SK-N-SH (cell line): ENCODE results near the gene CNEP1R1. TPM values are rescaled to one million over a fixed set of nuclear protein-coding genes. Genes with fewer than 3 reads are reported as not detected.

Experiments used
- CTCF ChIA-PET: fragments of 300-600, 350-600 bp; formaldehyde crosslinking; extraction: SDS; loops from one replicate; lab custom pipeline; 2021; lab: Yijun Ruan, JAX
- POLR2A ChIA-PET: fragments of 350-600 bp; sonication (Branson Sonifier 250); formaldehyde crosslinking; extraction: SDS; loops from one replicate; lab custom pipeline; 2020; ENCODE audit warnings: antibody characterized with exemption, inconsistent platforms; lab: Yijun Ruan, JAX
- DNase-seq: peaks from one replicate; pipeline ENCODE4 v3.0.0; 2012
- H2AFZ ChIP-seq: fragments of 200-600 bp; sonication (generic); 2 replicates; pipeline ENCODE4 v1.8.1; 2016; ENCODE audit warnings: antibody characterized with exemption, mild to moderate bottlenecking, low read depth
- H3F3A ChIP-seq: fragments of 200-600 bp; sonication (generic); replicated peaks from 2 replicates; pipeline ENCODE3; 2016; ENCODE audit warnings: antibody characterized with exemption, mild to moderate bottlenecking; ENCODE audit not compliant: insufficient read depth
- H3K27ac ChIP-seq, 2 experiments: fragments of 200-500 bp in 1 of 2; fragments of 200-600 bp in 1 of 2; sonication (Bioruptor generic) in 1 of 2; sonication (generic), shearing (Covaris generic) in 1 of 2; 2 replicates each; pipeline versions ENCODE4 v1.5.1 to v1.6.1; 2014 to 2016; ENCODE audit warnings: low read depth in 2 of 2, inconsistent platforms in 1 of 2, low read length in 1 of 2, mild to moderate bottlenecking in 1 of 2, mixed read lengths in 1 of 2
- H3K27me3 ChIP-seq: fragments of 200-600 bp; sonication (generic), shearing (Covaris generic); 2 replicates; pipeline ENCODE4 v1.6.1; 2016; ENCODE audit warnings: mixed run types; ENCODE audit not compliant: insufficient read depth
- H3K36me3 ChIP-seq, 2 experiments: fragments of 200-500 bp in 1 of 2; fragments of 200-600 bp in 1 of 2; sonication (Bioruptor generic) in 1 of 2; sonication (generic) in 1 of 2; replicated peaks in 1 of 2; 2 replicates each; pipeline versions ENCODE3 to v1.5.1; 2014 to 2016; ENCODE audit warnings: low read length in 1 of 2, mild to moderate bottlenecking in 1 of 2; ENCODE audit not compliant: insufficient read depth in 2 of 2, control insufficient read depth in 1 of 2
- H3K4me1 ChIP-seq, 2 experiments: fragments of 200-500 bp in 1 of 2; fragments of 200-600 bp in 1 of 2; sonication (Bioruptor generic) in 1 of 2; sonication (generic), shearing (Covaris generic) in 1 of 2; 2 replicates each; pipeline versions ENCODE4 v1.5.1 to v1.6.1; 2014 to 2016; ENCODE audit warnings: low read depth in 1 of 2, low read length in 1 of 2, mixed run types in 1 of 2; ENCODE audit not compliant: insufficient read depth in 2 of 2, control insufficient read depth in 1 of 2
- H3K4me2 ChIP-seq: fragments of 200-600 bp; sonication (generic), shearing (Covaris generic); 2 replicates; pipeline ENCODE4 v1.6.1; 2017; ENCODE audit warnings: mixed run types
- H3K4me3 ChIP-seq, 2 experiments: fragments of 200-500 bp in 1 of 2; fragments of 200-600 bp in 1 of 2; sonication (Bioruptor generic) in 1 of 2; sonication (generic), shearing (Covaris generic) in 1 of 2; 2 replicates each; pipeline versions ENCODE4 v1.5.1 to v1.8.1; 2014 to 2016; ENCODE audit warnings: low read depth in 2 of 2, inconsistent platforms in 1 of 2, low read length in 1 of 2, mild to moderate bottlenecking in 1 of 2, mixed read lengths in 1 of 2, moderate library complexity in 1 of 2
- H3K79me2 ChIP-seq: fragments of 200-600 bp; sonication (generic); 2 replicates; pipeline ENCODE4 v1.8.1; 2017; ENCODE audit warnings: mild to moderate bottlenecking; ENCODE audit not compliant: insufficient read depth
- H3K9ac ChIP-seq: fragments of 200-600 bp; sonication (generic); 2 replicates; pipeline ENCODE4 v1.6.1; 2017; ENCODE audit warnings: mixed run types
- H3K9me2 ChIP-seq: fragments of 200-600 bp; sonication (generic); 2 replicates; pipeline ENCODE4 v1.6.1; 2017; ENCODE audit warnings: mixed run types
- H3K9me3 ChIP-seq: fragments of 200-600 bp; sonication (generic); 2 replicates; pipeline ENCODE4 v1.6.1; 2017; ENCODE audit warnings: mixed run types, mild to moderate bottlenecking, moderate library complexity
- H4K20me1 ChIP-seq: fragments of 200-600 bp; sonication (generic); 2 replicates; pipeline ENCODE4 v1.6.1; 2017; ENCODE audit warnings: mild to moderate bottlenecking, mixed run types; ENCODE audit not compliant: insufficient read depth
- CHD2 ChIP-seq: fragments of 150-350 bp; IDR thresholded peaks from 2 replicates; pipeline ENCODE4 v1.6.1; 2018; ENCODE audit warnings: low read length; ENCODE audit not compliant: partially characterized antibody
- ELF1 ChIP-seq: IDR thresholded peaks from 2 replicates; pipeline ENCODE4 v1.4.0; 2012
- EP300 ChIP-seq, 2 experiments: IDR thresholded peaks; 2 replicates each; pipeline versions ENCODE4 v1.4.0 to v1.6.1; 2012; ENCODE audit warnings: borderline replicate concordance in 1 of 2, low read depth in 1 of 2, low read length in 1 of 2
- EZH2phosphoT487 ChIP-seq: fragments of 200-600 bp; sonication (generic); IDR thresholded peaks from 2 replicates; pipeline ENCODE4 v1.6.1; 2017; ENCODE audit warnings: low read depth, mixed run types, mild to moderate bottlenecking, antibody characterized with exemption, moderate library complexity, borderline replicate concordance
- FOSL2 ChIP-seq: IDR thresholded peaks from 2 replicates; pipeline ENCODE4 v1.4.0; 2012; ENCODE audit warnings: low read depth, mild to moderate bottlenecking, moderate library complexity, borderline replicate concordance
- FOXJ3 ChIP-seq: sonication (generic); formaldehyde crosslinking; IDR thresholded peaks from 2 replicates; pipeline ENCODE4 v1.5.1; 2020; ENCODE audit warnings: mild to moderate bottlenecking, missing genetic modification reagents
- FOXM1 ChIP-seq: IDR thresholded peaks from 2 replicates; pipeline ENCODE4 v1.4.0; 2012; ENCODE audit warnings: low read depth, mild to moderate bottlenecking
- GATA2 ChIP-seq: sonication (generic); formaldehyde crosslinking; IDR thresholded peaks from 2 replicates; pipeline ENCODE4 v1.5.0; 2020; ENCODE audit warnings: mild to moderate bottlenecking, missing genetic modification reagents
- JUND ChIP-seq: IDR thresholded peaks from 2 replicates; pipeline ENCODE4 v1.4.0; 2012
- MEF2A ChIP-seq: IDR thresholded peaks from 2 replicates; pipeline ENCODE4 v1.4.0; 2012; ENCODE audit warnings: low read depth, borderline replicate concordance
- MXI1 ChIP-seq: IDR thresholded peaks from 2 replicates; pipeline ENCODE4 v1.6.1; 2012; ENCODE audit warnings: mild to moderate bottlenecking, low read depth, low read length, improper control_type of control experiment
- POLR2AphosphoS5 ChIP-seq: IDR thresholded peaks from 2 replicates; pipeline ENCODE4 v1.6.1; 2012; ENCODE audit warnings: low read depth, low read length
- RCOR1 ChIP-seq: fragments of 150-350 bp; IDR thresholded peaks from 2 replicates; pipeline ENCODE4 v1.6.1; 2017; ENCODE audit warnings: antibody characterized with exemption, low read length
- RFX5 ChIP-seq: IDR thresholded peaks from 2 replicates; pipeline ENCODE4 v1.6.1; 2012; ENCODE audit warnings: mild to moderate bottlenecking, improper control_type of control experiment, low read length
- SMC3 ChIP-seq: IDR thresholded peaks from 2 replicates; pipeline ENCODE4 v1.6.1; 2012; ENCODE audit warnings: low read depth, low read length, improper control_type of control experiment
- TCF12 ChIP-seq: IDR thresholded peaks from 2 replicates; pipeline ENCODE4 v1.4.0; 2012
- TEAD4 ChIP-seq: IDR thresholded peaks from 2 replicates; pipeline ENCODE4 v1.4.0; 2012; ENCODE audit warnings: mild to moderate bottlenecking, borderline replicate concordance; ENCODE audit not compliant: insufficient read depth
- YY1 ChIP-seq: IDR thresholded peaks from 2 replicates; pipeline ENCODE4 v1.4.0; 2012; ENCODE audit warnings: low read depth, mild to moderate bottlenecking
- WGBS: methylation state at CpG from one replicate; pipeline ENCODE4 v1.1.6; 2017; ENCODE audit warnings: low lambda C conversion rate; 5-methylcytosine and 5-hydroxymethylcytosine counted together
- polyA plus RNA-seq, 3 experiments: library from polyadenylated mRNA; depleted of rRNA; stranded (reverse); fragments of >200 nt; gene quantifications; 2 replicates each; pipeline ENCODE4 v1.2.3, GENCODE V29; 2012
- TF ChIP-seq, protein P1 (sequence below): IDR thresholded peaks from 2 replicates; pipeline ENCODE4 v1.4.0; 2012; ENCODE audit warnings: low read depth, borderline replicate concordance
- TF ChIP-seq, protein P2 (sequence below): fragments of 150-350 bp; IDR thresholded peaks from 2 replicates; pipeline ENCODE4 v1.6.1; 2017; ENCODE audit warnings: antibody characterized with exemption, low read length, low read depth, borderline replicate concordance
- TF ChIP-seq, protein P3 (sequence below): IDR thresholded peaks from 2 replicates; pipeline ENCODE4 v1.4.0; 2012; ENCODE audit warnings: low read depth
- TF ChIP-seq, protein P4 (sequence below): IDR thresholded peaks from 2 replicates; pipeline ENCODE4 v1.6.1; 2012; ENCODE audit warnings: mild to moderate bottlenecking, low read depth, low read length, moderate library complexity
- TF ChIP-seq, protein P5 (sequence below): fragments of 150-350 bp; IDR thresholded peaks from 2 replicates; pipeline ENCODE4 v1.6.1; 2016; ENCODE audit warnings: mild to moderate bottlenecking, low read depth, low read length

CNEP1R1 gene, protein sequence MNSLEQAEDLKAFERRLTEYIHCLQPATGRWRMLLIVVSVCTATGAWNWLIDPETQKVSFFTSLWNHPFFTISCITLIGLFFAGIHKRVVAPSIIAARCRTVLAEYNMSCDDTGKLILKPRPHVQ
- polyA plus RNA-seq (2012; rRNA removed) = 19.2 and 21.6 TPM in 2 replicates
- polyA plus RNA-seq (2012; cell fraction: cytosol; rRNA removed) = 22.5 and 26.6 TPM in 2 replicates
- polyA plus RNA-seq (2012; cell fraction: nucleus; rRNA removed) = 13.6 and 27.7 TPM in 2 replicates

DNA sequence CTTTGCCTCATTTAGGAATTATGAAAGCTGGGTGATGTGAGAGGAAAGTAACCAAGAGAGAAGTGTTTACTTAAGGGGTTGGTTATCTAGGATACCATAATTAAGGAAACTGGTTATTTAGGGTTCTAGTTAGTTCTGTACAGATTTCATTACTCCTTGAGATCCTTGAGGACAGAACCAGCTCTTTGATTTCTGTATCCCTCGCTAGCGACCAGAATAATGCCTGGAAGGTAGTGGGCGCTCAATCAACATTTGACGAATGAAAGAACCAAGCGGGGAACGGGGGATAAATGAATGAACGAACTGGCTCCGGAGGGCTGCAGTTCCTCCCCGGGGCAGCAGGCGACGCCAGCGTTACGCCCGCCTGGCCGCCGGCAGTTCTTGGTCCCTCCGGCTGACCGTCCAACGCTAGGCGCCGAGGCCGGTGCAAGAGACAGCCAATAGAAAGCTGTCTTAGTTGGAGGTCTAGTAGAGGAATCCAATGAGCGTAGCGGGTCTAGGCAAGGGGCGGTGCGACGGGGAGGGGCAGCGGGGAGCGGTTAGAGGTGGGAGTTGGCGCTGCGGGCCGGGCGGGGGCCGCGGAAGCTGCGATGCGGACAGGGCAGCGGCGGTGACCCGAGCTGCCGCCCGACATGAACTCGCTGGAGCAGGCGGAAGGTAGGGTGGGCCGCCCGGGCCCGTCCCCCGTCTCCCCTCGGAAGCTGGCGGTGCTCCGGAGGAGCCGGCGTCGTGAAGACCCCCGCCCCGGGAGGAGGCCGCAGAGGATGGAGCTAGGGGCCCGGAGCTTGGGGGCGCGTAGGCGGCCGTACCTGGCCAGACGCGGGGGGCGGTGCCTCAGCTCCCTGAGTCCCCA, at the start of gene CNEP1R1:
CNEP1R1 (plus strand) TSS at position 542 of the 853 bp plus-strand sequence; CDS start at position 633, 91 bp downstream.
- under 1% methylated on average over 21 of the region's 65 CpGs for WGBS
- H3K27ac ChIP-seq = peak within 1 kb of the TSS; percentile 21 to 81; a peak in 3 of 4 replicates
- no peaks in the 10 kb centered on the region for H3F3A ChIP-seq
- ChIA-PET POLR2A (interaction anchor here (0.5 to 1.7 kb wide), 7 partner anchors 15 to 185 kb away, joined by 3 to 8 read pairs (median 4); partner anchors contain the start of gene HEATR3), CTCF (interaction anchor here (0.6 to 3.4 kb wide), 68 partner anchors 9 to 781 kb away, joined by 3 to 82 read pairs (median 4); partner anchors contain the start of gene HEATR3)
- H3K9me2 ChIP-seq = no peaks in the 10 kb centered on the region
- H3K9ac ChIP-seq = peak within 1 kb of the TSS; percentile 78
- no peaks in the 10 kb centered on the region for H3K9me3 ChIP-seq
- peak; percentile 99 for DNase-seq
- H4K20me1 ChIP-seq = no peaks in the 10 kb centered on the region
- peaks cover 5 to 14% of the 10 kb centered on the region in 2 experiments; a peak in 3 of 4 replicates for H3K4me1 ChIP-seq
- peak within 1 kb of the TSS; percentile 90 for H3K4me2 ChIP-seq
- peaks cover 46% of the 10 kb centered on the region for H3K79me2 ChIP-seq
- H2AFZ ChIP-seq = peak within 1 kb of the TSS; percentile 98
- H3K27me3 ChIP-seq = no peaks in the 10 kb centered on the region
- peak within 1 kb of the TSS; percentile 84 to 89 for H3K4me3 ChIP-seq
- H3K36me3 ChIP-seq = peaks cover 17 to 19% of the 10 kb centered on the region in 2 experiments
- TF ChIP-seq MEF2A (no peak), RCOR1 (peak; percentile 52), FOXM1 (0 out of 2 replicates have a peak, but pooled peaks have one; percentile 32), MXI1 (no peak), RFX5 (no peak), ELF1 (peak; percentile 60), YY1 (peak; percentile 28; the same call in 1 of the 2 replicates), EZH2phosphoT487 (no peak), FOXJ3 (no peak), FOSL2 (no peak), EP300 (IDR thresholded peaks at IDR 0.05; ENCODE audit: borderline replicate concordance in 1 of 2, low read depth in 1 of 2, low read length in 1 of 2) (no peak; a peak in 1 of 4 replicates), JUND (no peak), SMC3 (peak; percentile 85), CHD2 (peak; percentile 81), POLR2AphosphoS5 (peak; percentile 57), TEAD4 (no peak), TCF12 (peak; percentile 27; the same call in 1 of the 2 replicates), GATA2 (no peak)
- TF ChIP-seq, protein P1, sequence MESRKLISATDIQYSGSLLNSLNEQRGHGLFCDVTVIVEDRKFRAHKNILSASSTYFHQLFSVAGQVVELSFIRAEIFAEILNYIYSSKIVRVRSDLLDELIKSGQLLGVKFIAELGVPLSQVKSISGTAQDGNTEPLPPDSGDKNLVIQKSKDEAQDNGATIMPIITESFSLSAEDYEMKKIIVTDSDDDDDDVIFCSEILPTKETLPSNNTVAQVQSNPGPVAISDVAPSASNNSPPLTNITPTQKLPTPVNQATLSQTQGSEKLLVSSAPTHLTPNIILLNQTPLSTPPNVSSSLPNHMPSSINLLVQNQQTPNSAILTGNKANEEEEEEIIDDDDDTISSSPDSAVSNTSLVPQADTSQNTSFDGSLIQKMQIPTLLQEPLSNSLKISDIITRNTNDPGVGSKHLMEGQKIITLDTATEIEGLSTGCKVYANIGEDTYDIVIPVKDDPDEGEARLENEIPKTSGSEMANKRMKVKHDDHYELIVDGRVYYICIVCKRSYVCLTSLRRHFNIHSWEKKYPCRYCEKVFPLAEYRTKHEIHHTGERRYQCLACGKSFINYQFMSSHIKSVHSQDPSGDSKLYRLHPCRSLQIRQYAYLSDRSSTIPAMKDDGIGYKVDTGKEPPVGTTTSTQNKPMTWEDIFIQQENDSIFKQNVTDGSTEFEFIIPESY = no peak
- TF ChIP-seq, protein P2, sequence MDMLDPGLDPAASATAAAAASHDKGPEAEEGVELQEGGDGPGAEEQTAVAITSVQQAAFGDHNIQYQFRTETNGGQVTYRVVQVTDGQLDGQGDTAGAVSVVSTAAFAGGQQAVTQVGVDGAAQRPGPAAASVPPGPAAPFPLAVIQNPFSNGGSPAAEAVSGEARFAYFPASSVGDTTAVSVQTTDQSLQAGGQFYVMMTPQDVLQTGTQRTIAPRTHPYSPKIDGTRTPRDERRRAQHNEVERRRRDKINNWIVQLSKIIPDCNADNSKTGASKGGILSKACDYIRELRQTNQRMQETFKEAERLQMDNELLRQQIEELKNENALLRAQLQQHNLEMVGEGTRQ = no peak
- TF ChIP-seq, protein P3, sequence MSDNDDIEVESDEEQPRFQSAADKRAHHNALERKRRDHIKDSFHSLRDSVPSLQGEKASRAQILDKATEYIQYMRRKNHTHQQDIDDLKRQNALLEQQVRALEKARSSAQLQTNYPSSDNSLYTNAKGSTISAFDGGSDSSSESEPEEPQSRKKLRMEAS = 0 out of 2 replicates have a peak, but pooled peaks have one; percentile 15
- TF ChIP-seq, protein P4, sequence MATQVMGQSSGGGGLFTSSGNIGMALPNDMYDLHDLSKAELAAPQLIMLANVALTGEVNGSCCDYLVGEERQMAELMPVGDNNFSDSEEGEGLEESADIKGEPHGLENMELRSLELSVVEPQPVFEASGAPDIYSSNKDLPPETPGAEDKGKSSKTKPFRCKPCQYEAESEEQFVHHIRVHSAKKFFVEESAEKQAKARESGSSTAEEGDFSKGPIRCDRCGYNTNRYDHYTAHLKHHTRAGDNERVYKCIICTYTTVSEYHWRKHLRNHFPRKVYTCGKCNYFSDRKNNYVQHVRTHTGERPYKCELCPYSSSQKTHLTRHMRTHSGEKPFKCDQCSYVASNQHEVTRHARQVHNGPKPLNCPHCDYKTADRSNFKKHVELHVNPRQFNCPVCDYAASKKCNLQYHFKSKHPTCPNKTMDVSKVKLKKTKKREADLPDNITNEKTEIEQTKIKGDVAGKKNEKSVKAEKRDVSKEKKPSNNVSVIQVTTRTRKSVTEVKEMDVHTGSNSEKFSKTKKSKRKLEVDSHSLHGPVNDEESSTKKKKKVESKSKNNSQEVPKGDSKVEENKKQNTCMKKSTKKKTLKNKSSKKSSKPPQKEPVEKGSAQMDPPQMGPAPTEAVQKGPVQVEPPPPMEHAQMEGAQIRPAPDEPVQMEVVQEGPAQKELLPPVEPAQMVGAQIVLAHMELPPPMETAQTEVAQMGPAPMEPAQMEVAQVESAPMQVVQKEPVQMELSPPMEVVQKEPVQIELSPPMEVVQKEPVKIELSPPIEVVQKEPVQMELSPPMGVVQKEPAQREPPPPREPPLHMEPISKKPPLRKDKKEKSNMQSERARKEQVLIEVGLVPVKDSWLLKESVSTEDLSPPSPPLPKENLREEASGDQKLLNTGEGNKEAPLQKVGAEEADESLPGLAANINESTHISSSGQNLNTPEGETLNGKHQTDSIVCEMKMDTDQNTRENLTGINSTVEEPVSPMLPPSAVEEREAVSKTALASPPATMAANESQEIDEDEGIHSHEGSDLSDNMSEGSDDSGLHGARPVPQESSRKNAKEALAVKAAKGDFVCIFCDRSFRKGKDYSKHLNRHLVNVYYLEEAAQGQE = 0 out of 2 replicates have a peak, but pooled peaks have one; percentile 23
- TF ChIP-seq, protein P5, sequence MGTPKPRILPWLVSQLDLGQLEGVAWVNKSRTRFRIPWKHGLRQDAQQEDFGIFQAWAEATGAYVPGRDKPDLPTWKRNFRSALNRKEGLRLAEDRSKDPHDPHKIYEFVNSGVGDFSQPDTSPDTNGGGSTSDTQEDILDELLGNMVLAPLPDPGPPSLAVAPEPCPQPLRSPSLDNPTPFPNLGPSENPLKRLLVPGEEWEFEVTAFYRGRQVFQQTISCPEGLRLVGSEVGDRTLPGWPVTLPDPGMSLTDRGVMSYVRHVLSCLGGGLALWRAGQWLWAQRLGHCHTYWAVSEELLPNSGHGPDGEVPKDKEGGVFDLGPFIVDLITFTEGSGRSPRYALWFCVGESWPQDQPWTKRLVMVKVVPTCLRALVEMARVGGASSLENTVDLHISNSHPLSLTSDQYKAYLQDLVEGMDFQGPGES = peak; percentile 81; the same call in 1 of the 2 replicates
